Thyroid gland (tissue), 4 donors: Measurements from ENCODE around the gene ALDOC. TPM values are rescaled to one million over a fixed set of nuclear protein-coding genes. Genes with fewer than 3 reads are reported as not detected.

ENCODE experiments used
- DNase-seq, 2 donors: peaks; one replicate each; pipeline ENCODE4 v3.0.0-alpha.2; 2019
- H3K27ac ChIP-seq, 3 donors: fragments of 200-600 bp; sonication (generic); 1 replicate in 2 of 3; 2 replicates in 1 of 3; pipeline ENCODE4 v1.5.1; 2016 to 2019; ENCODE audit warnings: mild to moderate bottlenecking in 1 of 3, moderate library complexity in 1 of 3
- H3K27me3 ChIP-seq: fragments of 200-600 bp; sonication (generic); one replicate; pipeline ENCODE4 v1.5.1; 2019
- H3K36me3 ChIP-seq, 2 donors: fragments of 200-600 bp; sonication (generic); one replicate each; pipeline ENCODE4 v1.5.1; 2016 to 2019
- H3K4me1 ChIP-seq, 2 donors: fragments of 200-600 bp; sonication (generic); one replicate each; pipeline ENCODE4 v1.5.1; 2017 to 2019
- H3K4me3 ChIP-seq, 3 donors: fragments of 200-600 bp; sonication (generic); replicated peaks in 1 of 3; 1 replicate in 2 of 3; 2 replicates in 1 of 3; pipeline ENCODE4 v1.5.1; 2016; ENCODE audit warnings: mild to moderate bottlenecking in 1 of 3
- H3K9me3 ChIP-seq: fragments of 200-600 bp; sonication (generic); one replicate; pipeline ENCODE4 v1.5.1; 2017
- POLR2A ChIP-seq, 2 donors: fragments of 450-650 bp; IDR thresholded peaks; one replicate each; pipeline ENCODE4 v1.6.1; 2017; ENCODE audit warnings: antibody characterized with exemption in 2 of 2, mild to moderate bottlenecking in 2 of 2, moderate library complexity in 1 of 2
- WGBS, 2 donors: methylation state at CpG; one replicate each; pipeline ENCODE4 v1.1.5; 2017; 5-methylcytosine and 5-hydroxymethylcytosine counted together
- intact Hi-C: fragments of 100-400 bp; cut with DNase I; formaldehyde crosslinking; loops from one replicate; pipeline ENCODE4 v1.15.1; 2023
- total RNA-seq, 4 donors: library from RNA; depleted of rRNA; stranded (reverse); fragments of >200 nt; gene quantifications; one replicate each; pipeline ENCODE4 v1.2.3, GENCODE V29; 2016
- TF ChIP-seq, protein P1 (sequence below), 6 experiments: fragments of 200-600 bp in 3 of 6; fragments of 450-650 bp in 3 of 6; sonication (generic) in 3 of 6; IDR thresholded peaks; one replicate each; pipeline ENCODE4 v1.5.1; 2016 to 2019; ENCODE audit warnings: antibody characterized with exemption in 6 of 6, mild to moderate bottlenecking in 2 of 6, inconsistent platforms in 1 of 6, moderate library complexity in 1 of 6

ALDOC gene
- total RNA-seq, 4 donors from 2014 or later, result 6.0 to 13.1 (median 8.7) TPM

DNA sequence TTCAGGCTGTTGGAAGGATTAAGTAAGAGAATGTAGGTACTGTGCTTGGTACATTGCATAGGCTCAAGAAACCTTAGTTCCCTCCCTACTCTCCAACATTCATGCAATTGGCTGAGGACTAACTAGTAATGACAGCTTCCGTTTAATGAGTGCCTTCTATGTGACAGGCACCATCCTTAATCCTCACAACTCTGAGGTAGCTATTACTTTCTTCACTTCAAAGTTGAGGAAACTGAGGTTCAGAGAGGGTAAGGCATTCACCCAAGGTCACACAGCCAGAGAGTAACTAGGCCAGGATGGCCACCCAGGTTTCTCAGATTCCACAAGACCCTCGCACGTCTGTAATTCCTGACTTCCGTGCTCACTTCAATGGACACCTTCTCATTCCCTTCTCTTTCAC, 46.4 kb downstream of the ALDOC start:
- H3K27ac ChIP-seq, result no peak overlapping the region
- no peak for DNase-seq
- TF ChIP-seq, protein P1, sequence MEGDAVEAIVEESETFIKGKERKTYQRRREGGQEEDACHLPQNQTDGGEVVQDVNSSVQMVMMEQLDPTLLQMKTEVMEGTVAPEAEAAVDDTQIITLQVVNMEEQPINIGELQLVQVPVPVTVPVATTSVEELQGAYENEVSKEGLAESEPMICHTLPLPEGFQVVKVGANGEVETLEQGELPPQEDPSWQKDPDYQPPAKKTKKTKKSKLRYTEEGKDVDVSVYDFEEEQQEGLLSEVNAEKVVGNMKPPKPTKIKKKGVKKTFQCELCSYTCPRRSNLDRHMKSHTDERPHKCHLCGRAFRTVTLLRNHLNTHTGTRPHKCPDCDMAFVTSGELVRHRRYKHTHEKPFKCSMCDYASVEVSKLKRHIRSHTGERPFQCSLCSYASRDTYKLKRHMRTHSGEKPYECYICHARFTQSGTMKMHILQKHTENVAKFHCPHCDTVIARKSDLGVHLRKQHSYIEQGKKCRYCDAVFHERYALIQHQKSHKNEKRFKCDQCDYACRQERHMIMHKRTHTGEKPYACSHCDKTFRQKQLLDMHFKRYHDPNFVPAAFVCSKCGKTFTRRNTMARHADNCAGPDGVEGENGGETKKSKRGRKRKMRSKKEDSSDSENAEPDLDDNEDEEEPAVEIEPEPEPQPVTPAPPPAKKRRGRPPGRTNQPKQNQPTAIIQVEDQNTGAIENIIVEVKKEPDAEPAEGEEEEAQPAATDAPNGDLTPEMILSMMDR (IDR thresholded peaks at IDR 0.05), result no peak
- TF ChIP-seq POLR2A (IDR thresholded peaks at IDR 0.05), result no peak
- intact Hi-C loops, result no loop called here
- H3K27me3 ChIP-seq, result no peaks in the 10 kb centered on the region
- H3K4me3 ChIP-seq, result no peak overlapping the region
- H3K4me1 ChIP-seq, result peaks cover 15 to 33% of the 10 kb centered on the region in 2 donors
- H3K9me3 ChIP-seq, result no peaks in the 10 kb centered on the region
- no peaks in the 10 kb centered on the region for H3K36me3 ChIP-seq
- 86 to 91% methylated on average over 4 of the region's 4 CpGs for WGBS, 2 donors

DNA sequence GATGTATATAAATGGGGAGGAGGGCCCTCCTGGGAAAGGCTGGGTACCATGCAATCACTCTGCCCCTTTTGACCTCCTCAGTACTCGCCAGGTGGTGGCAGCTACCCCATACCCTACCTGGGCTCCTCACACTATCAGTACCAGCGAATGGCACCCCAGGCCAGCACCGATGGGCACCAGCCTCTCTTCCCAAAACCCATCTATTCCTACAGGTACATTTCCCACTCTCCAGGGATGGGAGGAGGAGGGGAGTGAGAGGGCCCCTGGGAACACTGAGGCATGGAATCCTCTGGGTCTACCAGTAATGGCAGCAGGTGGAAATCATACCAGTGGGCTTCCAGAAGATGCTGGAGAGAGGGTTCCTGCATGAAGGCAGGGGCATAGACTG, 47.7 kb downstream of the ALDOC start:
- DNase-seq, result no peak
- 97 to 100% methylated on average over 3 of the region's 3 CpGs for WGBS, 2 donors
- no peak overlapping the region for H3K27ac ChIP-seq

DNA sequence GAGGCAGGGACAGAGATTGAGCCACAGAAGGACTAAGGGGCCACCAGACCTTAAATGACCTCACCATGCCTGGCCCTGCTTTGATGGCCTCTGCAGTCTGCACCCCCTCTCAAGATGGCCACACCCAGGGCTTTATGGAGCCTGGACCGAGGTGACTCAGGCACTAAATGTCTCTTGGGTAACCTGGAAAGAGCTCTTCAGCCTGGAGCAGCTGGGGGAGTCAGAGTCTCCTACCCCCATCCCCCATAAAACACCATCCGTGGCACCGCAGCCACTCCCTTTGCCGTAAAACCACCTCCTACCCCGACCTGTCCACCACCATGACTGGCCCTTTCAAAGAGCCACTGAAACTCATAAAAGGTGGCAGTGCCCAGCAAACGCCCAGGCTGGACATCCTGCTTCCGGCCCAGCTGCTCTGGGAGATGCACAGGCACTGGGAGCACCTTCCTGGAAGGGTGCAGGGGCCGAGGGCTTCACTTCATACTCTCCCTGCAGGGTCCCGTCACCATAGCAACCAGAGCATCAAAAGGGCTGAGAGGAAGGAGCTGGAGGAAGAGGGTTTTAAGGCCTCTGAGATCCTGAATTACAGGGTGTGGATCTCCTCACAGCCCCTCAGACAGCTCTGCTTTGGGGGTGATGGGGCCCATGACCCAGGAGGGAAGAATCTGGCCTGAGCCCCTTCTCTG, 48.2 kb downstream of the ALDOC start:
- no peaks in the 10 kb centered on the region for H3K36me3 ChIP-seq
- peaks cover 25 to 49% of the 10 kb centered on the region in 2 donors for H3K4me1 ChIP-seq
- intact Hi-C loops, result no loop called here
- H3K27me3 ChIP-seq, result no peaks in the 10 kb centered on the region
- H3K27ac ChIP-seq, result no peak overlapping the region
- TF ChIP-seq, protein P1 (IDR thresholded peaks at IDR 0.05), result no peak
- no peak for TF ChIP-seq POLR2A (IDR thresholded peaks at IDR 0.05)
- DNase-seq, result no peak
- 81 to 87% methylated on average over 4 to 9 of the region's 9 CpGs for whole genome bisulfite sequencing, 2 donors
- H3K4me3 ChIP-seq, result no peak overlapping the region
- H3K9me3 ChIP-seq, result no peaks in the 10 kb centered on the region

More for the DNA sequence above, 47.7 kb downstream of the ALDOC start:
- no peak for TF ChIP-seq POLR2A (IDR thresholded peaks at IDR 0.05)
- TF ChIP-seq, protein P1 (IDR thresholded peaks at IDR 0.05), result no peak
- Histone ChIP-seq H3K36me3 (no peaks in the 10 kb centered on the region), H3K4me1 (peaks cover 25 to 44% of the 10 kb centered on the region in 2 donors), H3K9me3 (no peaks in the 10 kb centered on the region), H3K27me3 (no peaks in the 10 kb centered on the region), H3K4me3 (no peak overlapping the region)
- intact Hi-C loops, result no loop called here

DNA sequence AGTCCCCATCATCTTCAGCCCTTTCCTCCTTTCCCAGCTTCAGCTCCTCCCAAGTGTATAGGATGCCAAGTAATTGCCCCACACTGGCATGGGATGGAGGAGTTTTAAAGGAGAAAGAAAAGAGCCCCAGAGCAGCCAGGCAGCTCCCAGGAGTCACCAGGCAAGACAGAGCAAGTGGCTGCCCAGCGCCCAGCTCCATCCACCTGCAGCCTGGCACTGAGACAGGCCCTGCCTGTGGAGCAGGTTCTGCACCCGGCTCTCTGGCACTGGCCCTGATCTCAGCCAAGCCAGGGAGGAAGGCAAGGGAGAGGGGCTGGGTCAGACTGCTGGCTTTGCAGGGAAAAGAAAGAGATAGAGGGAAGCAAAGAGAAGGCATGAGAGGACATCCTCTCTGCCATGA, 48.8 kb downstream of the ALDOC start:
- Histone ChIP-seq H3K4me1 (peaks cover 30 to 52% of the 10 kb centered on the region in 2 donors), H3K4me3 (no peak overlapping the region), H3K36me3 (no peaks in the 10 kb centered on the region), H3K27me3 (no peaks in the 10 kb centered on the region), H3K9me3 (no peaks in the 10 kb centered on the region), H3K27ac (peak overlapping the region in 2 of 3 donors; percentile 33 to 53)
- peak; percentile 66 to 81 for DNase-seq
- WGBS, 2 donors, result 43 to 44% methylated on average over 2 of the region's 2 CpGs
- TF ChIP-seq POLR2A (IDR thresholded peaks at IDR 0.05), result no peak
- TF ChIP-seq, protein P1 (IDR thresholded peaks at IDR 0.05), result no peak
- intact Hi-C loops, result no loop called here

DNA sequence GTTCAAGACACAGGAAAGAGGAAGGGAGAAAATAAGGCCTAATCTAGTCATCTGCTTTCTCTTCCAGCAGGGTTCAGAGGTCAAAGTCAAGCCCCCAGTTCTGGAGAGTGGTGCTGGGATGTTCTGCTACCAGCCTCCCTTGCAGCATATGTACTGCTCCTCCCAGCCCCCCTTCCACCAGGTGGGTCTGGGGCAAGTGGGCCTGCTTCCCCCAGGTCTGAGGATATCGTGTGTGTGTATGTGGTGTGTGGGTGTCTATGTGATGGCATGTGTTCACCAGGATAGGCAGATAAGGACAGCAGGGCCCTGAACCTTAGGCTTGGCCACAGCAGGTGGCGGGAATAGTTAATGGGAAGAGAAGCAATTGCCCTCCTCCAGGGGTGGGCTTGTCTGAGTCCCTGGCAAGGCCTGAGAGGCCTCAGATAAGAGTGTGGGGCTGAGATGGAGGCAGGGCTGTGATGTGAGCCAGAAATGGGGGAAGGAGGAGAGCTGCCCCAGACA, 49.5 kb downstream of the ALDOC start:
- no peaks in the 10 kb centered on the region for H3K9me3 ChIP-seq
- H3K4me3 ChIP-seq, result no peak overlapping the region
- no peaks in the 10 kb centered on the region for H3K36me3 ChIP-seq
- TF ChIP-seq POLR2A (IDR thresholded peaks at IDR 0.05), result no peak
- TF ChIP-seq, protein P1 (IDR thresholded peaks at IDR 0.05), result no peak
- DNase-seq, result no peak
- intact Hi-C loops, result no loop called here
- peaks cover 34 to 54% of the 10 kb centered on the region in 2 donors for H3K4me1 ChIP-seq
- H3K27ac ChIP-seq, result peak overlapping the region in 2 of 3 donors; percentile 33 to 53
- WGBS, 2 donors, result 94% methylated on average over 2 of the region's 2 CpGs
- no peaks in the 10 kb centered on the region for H3K27me3 ChIP-seq
